GM03348 (cell line): ENCODE measurements around the gene CERS6.
"Not testable (repeated sequence)": the region's sequence is repeated elsewhere in the genome, so short reads cannot be mapped to it uniquely, and the experiment has no call there.

Source experiments
- DNase-seq: peaks from one replicate; pipeline ENCODE4 v3.0.0; 2012; ENCODE audit warnings: low spot score

Gene CERS6

DNA sequence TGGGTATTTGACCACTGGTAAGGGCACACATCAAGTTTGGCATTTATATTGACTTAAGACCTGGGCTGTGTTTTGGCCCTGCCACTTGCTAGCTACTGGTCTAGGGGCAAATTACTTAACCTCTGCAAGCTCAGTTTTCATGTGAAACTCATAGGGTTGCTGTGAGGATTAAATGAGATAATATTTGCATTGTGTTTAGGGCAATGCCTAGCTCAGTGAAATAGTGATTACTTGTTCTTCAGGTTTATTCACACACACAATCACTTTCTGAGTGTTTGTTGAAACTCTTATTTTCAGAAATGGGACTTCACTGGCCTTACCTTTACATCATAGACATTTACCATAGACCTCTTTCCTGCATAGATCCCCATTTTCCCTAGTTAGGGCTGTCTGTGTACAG is 12.3 kb downstream of the CERS6 start:
- no peak for DNase-seq

DNA sequence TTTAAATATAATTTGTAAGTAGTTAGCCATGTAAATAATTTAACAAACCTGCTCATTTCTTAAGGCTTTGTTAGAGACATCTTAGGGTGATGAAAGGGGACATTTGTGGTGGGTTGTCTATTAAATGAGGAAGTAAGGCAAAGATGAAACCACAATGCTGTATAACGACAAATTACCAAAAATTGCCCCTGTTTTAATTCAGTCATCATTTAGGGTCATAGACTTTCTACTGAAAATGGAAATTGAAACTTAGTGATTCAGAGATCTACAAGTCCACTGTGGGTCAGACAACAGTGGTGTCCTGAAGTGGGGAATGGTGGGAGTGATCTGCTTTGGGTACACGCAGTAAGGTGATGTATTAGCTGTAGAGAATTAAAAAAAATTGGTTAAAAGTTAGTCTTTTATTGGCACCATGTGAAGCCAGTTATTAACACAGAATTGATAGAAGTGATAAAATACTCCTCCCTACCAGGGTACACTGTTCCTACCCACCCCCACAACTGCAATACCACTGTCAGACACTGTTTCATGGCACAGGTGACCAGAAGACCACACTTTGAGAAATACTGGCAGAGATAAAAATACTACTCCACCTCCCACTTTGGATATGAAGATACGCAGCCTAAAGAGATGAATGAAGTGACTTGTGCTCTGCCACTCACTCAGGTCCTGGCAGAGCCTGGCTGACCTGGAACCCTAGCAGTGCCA is 13.4 kb downstream of the CERS6 start:
- DNase-seq = no peak

DNA sequence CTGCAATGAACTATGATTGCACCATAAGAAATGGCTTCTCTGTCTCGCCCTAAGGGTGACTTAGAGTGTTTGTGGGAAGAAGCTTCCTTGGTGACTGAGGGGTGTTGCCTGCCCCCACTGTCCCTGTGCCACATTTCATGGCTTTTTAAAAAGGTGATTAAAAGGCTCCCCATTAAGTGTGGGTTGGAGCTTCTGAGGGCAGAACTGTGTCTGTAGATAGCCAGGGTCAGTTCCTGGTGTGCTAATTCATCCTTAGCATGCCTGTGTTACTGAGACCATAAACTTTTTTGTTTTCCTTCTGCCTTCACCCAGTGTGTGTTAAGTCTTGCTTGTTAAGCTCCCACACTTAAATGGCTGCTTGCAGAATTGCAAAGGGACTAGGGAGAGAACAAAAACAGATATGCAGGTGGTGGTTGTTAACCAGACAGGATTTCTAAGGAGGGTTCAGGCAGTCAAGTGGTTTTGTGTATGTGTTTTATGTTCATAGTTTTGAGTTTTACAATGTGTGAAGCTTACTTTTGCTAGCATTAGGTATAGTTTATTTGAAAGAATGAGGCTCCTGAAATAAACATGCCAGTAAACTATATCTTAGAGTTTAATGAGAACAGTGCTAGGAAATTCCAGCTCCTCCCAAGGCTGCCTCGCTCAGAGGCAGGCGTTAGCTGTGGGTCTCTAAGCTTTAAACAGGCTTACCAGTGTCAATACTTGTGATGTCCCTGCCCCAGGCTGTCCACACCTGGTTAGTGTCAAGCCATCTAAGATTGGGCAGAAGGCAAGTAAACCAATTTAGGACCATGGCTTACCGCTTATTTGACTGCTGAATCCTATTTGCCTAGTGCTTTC is 14.5 kb downstream of the CERS6 start:
- DNase-seq = no peak

DNA sequence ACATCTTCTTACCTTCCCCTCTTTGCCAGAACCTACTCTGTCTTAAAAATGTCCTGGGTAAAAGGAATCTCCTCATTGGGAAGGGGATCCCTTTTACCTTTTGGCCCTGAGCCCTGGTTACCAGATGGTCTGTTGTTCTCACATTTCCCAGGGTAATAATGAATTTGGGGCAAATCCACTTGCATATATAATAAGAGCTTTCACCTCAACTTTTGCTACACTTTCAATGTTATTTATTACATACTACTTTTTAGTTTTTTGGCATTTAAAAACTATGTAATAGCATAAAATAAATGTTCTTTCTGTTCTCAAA is 15.0 kb downstream of the CERS6 start:
- no peak for DNase-seq

DNA sequence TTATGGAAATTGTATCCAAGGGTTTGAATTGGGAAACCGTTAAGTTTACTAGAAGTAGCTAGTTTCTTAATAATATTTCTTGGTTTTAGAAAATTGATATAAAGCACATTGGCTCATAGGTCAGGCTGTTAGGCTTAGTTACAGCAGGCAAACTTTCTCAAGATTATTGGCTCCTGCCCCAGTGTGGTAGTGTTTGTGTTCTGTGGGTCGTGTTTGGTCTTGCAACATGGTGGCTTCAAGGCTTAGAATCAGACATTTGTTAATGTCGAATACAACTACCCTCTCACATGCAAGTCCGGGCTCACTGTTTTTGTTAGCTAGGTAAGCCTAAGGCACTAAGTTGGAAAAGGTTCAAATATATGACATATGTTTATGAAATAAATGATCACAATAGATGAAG is 19.6 kb downstream of the CERS6 start:
- DNase-seq = no peak

DNA sequence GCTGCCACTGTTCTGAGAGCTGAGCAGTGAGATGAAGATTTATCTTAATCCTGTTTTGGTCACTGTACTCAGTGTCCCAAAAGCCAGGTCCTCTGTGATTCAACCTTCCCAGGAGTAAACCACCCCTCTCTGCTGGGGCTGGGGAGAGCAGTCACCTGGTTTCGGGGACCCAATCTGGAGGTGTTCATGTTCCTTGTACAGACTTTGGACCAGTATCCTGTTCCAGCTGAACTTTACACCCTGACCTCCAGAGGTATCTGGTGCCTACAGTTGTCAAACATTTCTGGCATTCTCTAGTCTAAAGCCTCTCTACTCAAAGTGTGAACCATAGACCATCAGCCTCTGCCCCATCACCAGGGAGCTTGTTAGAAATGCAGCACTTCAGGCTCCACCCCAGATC is 22.1 kb downstream of the CERS6 start:
- DNase-seq = no peak

DNA sequence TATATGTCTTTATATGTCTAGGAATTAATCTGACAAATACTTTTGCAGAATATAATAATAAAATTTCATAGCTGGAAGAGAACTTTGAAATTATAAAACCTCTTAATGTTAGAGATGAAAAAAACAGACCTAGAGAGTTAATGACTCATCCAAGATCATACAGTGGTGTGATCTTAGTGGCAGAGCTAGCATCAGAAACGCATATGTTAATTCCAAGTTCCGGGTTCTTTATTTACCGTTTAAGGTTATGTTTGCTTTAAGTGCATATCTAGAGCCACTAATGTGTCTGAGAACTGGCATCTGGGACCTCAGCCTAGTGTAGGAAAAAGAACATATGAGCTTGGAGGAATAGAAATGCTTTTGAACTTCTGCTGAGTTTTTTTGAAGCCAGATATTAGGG is 24.3 kb downstream of the CERS6 start:
- DNase-seq = no peak

DNA sequence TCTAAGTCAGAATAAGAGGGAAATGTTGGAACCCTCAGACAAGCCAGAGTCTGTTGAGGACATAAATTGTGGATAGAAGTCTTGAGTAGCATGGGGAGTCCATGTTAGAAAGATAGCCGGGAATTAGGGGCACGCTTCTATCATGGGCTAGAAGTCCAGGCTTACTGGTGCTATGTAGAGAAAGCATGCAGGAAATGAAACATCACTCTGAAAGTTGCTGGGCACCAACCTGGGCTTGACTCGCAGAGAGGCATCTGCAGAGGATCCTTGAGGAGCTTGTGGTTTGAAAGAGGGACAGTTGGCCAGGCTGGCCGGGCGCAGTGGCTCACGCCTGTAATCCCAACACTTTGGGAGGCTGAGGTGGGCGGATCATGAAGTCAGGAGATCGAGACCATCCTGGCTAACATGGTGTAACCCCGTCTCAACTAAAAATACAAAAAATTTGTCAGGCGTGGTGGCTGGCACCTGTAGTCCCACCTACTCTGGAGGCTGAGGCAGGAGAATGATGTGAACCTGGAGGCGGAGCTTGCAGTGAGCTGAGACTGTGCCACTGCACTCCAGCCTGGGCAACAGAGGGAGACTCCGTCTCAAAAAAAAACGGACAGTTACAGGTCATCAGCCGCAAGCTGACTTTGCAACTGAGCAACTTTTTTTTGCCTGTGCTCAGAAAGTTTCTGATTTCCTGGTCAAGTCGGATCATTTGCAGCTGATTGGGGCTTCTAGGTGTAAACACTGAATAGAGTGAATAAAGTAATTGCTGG is 24.9 kb downstream of the CERS6 start:
- DNase-seq = no peak

DNA sequence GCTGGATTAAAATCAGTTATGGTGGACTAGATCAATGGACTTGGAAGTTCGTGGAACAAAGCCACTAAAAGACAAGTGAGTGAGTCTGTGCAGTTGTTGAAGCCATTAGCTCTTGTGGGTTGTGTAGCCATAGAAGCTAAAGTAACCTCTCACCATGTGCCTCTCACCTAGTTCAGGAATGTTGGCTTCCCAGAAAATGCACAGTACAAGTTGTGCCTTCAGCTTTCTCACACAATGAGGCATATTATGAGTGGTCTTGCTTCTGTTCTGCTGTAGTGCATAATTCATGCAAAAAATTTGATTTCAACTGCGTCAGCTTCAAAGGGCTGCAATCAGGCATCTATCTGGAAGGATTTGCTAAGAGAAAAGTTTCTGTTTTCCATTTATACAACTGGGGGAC is 26.2 kb downstream of the CERS6 start:
- DNase-seq = no peak

DNA sequence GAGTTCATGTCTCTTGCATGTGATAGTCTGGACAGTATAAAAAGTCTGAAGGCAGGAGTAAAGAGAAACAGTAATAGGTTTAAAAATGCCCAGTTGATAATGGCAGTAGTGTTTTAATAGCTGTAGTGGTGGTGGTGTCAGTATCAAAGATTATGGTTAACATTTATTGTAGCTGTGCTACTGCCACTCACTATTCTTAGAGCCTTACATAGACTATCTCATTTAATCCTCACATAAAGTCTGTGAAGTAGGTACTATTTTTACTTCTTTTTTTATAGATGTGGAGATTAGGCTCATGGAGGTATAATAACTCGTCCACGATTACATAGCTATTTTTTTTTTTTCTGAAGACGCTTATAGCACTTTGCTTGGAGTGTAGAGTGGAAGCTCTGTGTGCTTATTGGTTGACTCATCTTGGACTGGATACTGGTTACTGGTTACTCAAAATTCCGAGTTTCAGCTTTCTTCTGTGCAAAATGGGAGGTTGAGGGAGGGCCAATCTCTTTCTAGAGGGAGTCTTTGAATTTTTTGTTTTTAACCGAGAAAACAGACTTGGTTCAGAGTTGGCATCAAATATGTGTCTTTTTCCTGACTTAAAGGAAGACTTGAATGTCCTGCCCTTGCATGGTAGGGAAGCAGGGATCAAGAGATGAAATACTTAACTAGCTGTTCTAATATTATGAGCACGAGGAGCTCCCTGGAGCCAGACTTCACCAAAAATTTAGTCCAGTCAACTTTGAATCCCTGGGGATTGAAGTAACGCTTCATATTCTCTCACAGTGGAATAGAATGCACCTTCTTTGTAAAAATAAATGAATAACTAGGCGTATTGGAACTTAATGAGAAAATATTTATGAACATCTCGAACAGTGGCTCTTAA is 27.1 kb downstream of the CERS6 start:
- DNase-seq = no peak

DNA sequence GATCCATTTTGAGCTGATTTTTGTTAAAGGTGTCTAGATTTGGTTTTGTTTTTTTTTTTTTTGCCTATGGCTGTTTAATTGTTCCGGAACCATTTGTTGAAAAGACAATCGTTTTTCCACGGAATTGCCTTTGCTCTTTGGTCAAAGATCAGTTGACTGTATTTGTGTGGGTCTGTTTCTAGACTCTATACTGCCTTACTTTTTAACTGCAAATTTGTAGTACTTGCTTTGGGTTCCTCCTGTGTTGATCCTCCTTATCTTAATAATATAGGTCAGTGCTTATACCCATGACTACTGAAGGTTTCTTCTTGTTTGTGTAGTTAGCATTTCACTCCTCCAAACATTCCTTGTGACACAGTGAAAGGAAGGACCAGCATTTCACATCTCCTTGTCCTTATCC is 30.4 kb downstream of the CERS6 start:
- DNase-seq = no peak

DNA sequence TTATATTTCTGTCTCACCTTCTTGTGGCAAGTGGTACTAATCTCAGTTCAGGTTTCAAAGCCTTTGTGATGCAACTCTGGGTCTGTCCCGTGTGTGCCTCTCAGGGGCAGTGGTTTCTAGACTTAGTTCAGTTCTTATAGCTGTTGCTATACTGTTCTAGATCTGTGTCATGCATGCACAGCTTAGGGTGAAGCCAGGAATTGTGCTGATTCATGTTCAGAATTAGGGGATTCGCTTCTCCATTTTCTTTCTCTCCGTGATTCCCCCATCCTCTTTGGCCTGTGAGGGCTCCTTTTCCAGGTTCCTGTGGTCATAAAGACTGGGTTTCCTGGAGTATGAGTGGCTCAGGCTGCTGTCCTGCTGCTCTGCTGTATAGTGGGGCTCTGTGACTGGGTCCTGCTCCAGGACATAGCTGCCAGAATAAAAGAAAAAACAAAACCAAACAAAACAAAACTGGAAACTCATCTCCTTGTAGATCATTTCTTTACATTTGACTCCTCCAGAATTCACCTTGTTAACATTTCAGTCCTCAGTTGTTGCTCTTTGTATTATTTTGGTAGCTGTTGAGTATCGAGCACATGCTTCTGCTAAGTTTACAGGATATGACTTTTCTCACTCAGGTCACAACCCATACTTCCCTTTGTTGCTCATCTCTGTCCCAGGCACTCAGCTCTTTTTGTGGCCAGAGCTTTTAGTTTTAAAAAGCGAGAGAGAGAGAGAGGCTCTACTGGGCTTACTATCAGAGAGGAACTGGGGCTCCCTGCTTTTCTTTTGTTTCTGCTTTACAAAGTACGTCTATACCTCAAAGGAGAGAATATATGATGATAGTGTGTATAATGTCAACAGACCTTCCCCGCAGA is 34.2 kb downstream of the CERS6 start:
- no peak for DNase-seq

DNA sequence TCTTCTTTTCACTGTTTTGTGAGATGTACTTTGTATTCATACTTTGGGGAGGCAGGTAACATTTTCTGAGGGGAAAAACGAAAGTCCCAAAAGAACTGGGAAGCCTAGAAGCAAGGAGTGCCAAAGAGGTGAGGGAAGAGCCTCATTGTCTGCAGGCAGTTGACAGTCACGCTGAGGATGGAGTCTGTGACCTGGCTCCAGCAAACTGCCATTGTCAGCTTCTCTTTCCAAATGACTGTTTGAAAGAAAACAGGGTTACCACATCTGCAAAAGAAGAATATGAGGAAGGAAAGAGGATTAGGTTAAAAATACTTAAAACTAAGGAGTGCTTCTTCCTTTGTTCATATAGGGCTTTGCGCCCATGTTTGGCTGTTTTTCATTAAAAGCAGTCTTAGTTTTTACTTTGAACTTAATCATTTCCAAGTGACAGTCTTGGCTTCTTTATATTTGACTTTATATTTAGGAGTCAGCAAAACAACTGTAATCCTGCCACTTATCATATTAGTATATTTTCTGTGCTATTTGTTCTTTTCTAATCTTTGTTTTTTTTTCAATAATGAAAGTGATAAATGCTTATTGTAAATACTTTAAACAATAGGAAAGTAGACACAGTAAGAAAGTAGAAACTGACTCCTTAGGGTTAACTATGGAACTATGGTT is 35.0 kb downstream of the CERS6 start:
- DNase-seq = no peak

DNA sequence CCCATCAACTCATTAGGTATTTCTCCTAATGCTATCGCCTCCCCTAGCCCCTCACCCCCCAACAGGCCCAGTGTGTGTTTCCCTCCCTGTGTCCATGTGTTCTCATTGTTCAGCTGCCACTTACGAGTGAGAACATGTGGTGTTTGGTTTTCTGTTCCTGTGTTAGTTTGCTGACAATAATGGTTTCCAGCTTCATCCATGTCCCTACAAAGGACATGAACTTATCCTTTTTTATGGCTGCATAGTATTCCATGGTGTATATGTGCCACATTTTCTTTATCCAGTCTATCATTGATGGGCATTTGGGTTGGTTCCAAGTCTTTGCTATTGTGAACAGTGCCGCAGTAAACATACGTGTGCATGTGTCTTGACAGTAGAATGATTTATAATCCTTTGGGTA is 35.7 kb downstream of the CERS6 start:
- not testable (repeated sequence) for DNase-seq

DNA sequence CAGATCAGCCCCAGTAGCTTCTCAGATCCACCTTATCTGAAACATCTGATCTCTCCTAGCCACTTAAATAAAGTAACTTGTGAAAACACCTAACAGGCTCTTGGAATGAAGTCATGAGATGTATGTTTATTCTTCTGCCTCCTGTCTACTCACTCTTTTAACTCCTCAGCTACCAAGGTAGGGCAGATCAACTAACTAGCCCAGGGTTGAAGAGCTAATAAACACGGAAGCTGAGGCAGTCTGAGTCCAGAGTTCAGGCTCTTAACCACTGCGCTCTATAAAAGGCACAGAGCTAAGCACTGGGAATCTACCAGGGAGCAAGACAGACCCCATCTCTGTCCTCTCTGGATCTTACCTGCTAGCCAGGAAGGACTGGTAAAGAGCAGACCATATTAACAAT is 37.1 kb downstream of the CERS6 start:
- DNase-seq = not testable (repeated sequence)

DNA sequence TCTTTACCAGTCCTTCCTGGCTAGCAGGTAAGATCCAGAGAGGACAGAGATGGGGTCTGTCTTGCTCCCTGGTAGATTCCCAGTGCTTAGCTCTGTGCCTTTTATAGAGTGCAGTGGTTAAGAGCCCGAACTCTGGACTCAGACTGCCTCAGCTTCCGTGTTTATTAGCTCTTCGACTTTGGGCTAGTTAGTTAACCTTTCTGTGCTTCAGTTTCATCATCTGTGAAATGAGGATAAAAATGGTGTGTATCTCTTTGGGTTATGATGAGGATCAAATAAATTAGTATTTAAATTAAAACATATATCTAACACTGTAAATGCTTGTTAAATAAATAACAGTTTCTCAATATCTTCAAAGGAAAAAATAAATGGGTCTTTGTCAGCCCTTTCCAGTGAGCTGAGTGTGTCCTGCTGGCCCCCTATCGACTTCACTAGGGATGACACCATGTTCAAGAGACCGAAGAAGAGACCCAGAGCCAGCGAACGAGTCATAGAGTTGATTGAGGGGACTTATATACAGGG is 38.2 kb downstream of the CERS6 start:
- no peak for DNase-seq

DNA sequence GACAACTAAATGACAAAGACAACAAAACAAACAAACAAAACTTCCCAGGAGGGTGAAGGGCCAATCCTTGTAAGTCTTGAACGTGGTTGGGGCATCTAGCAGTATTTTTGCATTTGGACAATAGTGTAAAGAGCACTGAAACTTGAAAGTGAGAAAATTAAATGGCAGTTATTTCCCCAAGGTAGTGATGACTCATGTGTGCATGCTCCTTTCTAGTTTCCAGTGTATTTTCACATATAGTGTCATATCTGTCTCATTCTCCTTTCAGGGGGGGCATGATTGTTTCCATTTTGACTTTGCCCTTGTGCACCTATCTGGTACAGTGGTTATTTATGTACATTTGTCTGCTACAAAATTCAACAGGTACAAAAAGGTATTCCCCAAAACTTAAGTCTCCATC is 39.5 kb downstream of the CERS6 start:
- DNase-seq = no peak

DNA sequence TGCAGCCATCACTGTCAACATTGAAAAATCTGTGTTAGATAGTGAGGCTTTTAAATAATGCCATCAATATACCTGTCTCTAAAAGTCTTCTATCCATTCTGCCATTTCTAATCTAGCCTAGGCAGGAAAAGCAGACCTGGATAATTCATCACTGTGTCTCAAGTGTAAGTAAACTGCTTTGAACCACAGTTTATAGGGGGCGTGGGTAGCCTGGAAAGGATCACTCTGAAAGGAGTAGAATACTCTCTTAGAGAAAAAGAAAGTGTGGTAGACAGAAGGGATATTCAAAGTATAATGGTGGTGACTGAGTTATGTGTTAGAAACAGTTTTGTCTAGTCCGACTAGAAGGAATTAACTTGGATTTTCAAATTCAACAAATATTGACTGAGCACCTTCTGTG is 40.8 kb downstream of the CERS6 start:
- no peak for DNase-seq

DNA sequence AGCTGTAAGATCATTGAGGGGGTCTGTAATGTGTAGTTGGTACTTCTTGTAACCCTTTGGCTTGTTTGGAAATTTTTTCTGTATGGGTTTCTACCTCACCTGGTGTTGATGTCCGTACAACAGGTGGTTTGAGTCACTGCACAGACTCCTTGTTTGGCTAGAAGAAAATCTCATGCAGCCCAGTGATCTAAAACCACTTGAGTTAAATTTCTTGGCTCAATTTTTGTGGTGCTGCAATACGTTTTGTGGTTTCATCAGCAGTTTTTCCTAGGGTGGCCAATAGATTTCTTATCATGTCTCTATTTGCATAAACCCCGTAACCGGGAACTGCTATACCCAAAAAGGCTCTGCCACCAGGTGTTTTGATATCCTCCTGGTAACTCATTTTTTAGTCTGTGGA is 43.4 kb downstream of the CERS6 start:
- no peak for DNase-seq

DNA sequence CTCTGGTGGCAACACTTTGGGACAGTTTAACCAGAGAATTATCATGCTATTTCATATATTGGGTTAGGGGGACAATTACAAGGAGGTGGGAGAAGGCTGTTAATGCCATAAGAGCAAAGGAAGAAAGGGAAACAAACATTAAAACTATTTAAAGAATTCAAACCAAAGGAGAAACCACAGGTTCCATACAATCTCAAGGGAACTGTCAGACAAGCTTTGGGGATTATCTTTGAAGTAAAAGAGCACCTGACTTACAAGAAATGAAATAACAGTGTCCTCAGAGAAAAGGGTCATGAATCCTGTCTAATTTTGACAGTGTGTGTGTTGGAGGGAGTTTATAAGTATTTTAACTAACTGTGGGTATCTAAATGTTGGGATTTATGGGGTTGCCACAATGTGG is 44.4 kb downstream of the CERS6 start:
- DNase-seq = no peak
